ENCODE data around the gene MASP2.

DNA sequence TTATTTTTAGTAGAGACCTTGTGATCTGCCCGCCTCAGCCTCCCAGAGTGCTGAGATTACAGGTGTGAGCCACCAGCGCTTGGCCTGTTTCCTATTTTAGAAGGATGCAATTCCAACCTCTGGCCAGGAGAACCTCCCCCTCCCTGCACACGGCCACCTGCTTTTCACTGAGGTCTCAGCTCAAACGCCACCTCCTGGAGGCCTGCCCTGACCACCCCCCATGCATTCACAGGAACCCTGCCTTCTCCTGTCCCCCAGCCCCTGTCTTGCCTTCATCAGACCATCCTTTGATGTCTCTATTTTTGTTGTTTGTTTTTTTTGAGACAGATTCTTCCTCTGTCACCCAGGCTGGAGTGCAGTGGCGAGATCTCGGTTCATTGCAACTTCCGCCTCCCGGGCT, 10.4 kb upstream of the MASP2 start:
- TF ChIP-seq, protein P1, sequence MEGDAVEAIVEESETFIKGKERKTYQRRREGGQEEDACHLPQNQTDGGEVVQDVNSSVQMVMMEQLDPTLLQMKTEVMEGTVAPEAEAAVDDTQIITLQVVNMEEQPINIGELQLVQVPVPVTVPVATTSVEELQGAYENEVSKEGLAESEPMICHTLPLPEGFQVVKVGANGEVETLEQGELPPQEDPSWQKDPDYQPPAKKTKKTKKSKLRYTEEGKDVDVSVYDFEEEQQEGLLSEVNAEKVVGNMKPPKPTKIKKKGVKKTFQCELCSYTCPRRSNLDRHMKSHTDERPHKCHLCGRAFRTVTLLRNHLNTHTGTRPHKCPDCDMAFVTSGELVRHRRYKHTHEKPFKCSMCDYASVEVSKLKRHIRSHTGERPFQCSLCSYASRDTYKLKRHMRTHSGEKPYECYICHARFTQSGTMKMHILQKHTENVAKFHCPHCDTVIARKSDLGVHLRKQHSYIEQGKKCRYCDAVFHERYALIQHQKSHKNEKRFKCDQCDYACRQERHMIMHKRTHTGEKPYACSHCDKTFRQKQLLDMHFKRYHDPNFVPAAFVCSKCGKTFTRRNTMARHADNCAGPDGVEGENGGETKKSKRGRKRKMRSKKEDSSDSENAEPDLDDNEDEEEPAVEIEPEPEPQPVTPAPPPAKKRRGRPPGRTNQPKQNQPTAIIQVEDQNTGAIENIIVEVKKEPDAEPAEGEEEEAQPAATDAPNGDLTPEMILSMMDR (IDR thresholded peaks at IDR 0.05) = no peak
- no peak for TF ChIP-seq EZH2 (IDR thresholded peaks at IDR 0.05; ENCODE audit: borderline replicate concordance, insufficient read depth, low read depth, low read length, poor library complexity, severe bottlenecking)
